ENCODE data around the gene DNER.
"Not testable (repeated sequence)": the region's sequence is repeated elsewhere in the genome, so short reads cannot be mapped to it uniquely, and the experiment has no call there.

Gene DNER

DNA sequence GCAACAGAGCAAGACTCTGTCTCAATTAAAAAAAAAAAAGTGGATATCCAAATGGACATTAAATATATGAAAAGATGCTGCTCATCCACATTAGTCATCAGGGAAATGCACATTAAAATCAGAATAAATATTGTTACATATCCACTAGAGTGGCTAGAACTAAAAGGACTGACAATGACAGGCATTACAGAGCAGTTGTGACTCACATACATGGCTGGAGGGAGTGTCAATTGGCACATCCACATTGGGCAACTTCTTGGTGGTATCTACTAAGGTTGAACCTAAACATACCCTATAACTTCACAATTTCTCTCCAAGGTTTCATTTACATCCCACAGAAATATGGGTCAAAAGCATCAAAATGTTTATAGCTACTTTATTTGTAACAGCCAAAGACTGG is 14.0 kb upstream of the DNER start:
- TF ChIP-seq, protein P1, sequence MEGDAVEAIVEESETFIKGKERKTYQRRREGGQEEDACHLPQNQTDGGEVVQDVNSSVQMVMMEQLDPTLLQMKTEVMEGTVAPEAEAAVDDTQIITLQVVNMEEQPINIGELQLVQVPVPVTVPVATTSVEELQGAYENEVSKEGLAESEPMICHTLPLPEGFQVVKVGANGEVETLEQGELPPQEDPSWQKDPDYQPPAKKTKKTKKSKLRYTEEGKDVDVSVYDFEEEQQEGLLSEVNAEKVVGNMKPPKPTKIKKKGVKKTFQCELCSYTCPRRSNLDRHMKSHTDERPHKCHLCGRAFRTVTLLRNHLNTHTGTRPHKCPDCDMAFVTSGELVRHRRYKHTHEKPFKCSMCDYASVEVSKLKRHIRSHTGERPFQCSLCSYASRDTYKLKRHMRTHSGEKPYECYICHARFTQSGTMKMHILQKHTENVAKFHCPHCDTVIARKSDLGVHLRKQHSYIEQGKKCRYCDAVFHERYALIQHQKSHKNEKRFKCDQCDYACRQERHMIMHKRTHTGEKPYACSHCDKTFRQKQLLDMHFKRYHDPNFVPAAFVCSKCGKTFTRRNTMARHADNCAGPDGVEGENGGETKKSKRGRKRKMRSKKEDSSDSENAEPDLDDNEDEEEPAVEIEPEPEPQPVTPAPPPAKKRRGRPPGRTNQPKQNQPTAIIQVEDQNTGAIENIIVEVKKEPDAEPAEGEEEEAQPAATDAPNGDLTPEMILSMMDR (IDR thresholded peaks at IDR 0.05; ENCODE audit: low read depth, low read length), result no peak
- H3K4me3 ChIP-seq (ENCODE audit: low read depth, low read length), result no peak overlapping the region

DNA sequence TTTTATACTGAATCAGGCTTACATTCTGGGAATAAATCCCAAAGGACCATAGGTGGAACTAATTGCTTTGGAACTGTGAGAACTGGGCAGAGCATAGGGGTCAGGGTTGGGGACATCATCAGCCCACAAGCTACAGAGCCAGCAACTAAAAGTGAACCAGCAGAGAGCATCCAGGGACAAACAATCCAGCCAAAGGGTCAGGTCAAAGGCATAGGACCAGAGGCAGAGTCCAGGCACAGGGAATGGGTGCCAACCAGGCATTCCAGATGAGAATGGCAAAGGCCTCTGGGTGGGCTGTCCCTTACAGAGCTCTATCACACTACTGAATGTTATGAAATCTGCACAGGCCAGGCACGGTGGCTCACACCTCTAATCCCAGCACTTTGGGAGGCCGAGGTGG is 12.3 kb upstream of the DNER start:
- no peak overlapping the region for H3K4me3 ChIP-seq (ENCODE audit: low read depth, low read length)
- TF ChIP-seq, protein P1 (IDR thresholded peaks at IDR 0.05; ENCODE audit: low read depth, low read length), result no peak

DNA sequence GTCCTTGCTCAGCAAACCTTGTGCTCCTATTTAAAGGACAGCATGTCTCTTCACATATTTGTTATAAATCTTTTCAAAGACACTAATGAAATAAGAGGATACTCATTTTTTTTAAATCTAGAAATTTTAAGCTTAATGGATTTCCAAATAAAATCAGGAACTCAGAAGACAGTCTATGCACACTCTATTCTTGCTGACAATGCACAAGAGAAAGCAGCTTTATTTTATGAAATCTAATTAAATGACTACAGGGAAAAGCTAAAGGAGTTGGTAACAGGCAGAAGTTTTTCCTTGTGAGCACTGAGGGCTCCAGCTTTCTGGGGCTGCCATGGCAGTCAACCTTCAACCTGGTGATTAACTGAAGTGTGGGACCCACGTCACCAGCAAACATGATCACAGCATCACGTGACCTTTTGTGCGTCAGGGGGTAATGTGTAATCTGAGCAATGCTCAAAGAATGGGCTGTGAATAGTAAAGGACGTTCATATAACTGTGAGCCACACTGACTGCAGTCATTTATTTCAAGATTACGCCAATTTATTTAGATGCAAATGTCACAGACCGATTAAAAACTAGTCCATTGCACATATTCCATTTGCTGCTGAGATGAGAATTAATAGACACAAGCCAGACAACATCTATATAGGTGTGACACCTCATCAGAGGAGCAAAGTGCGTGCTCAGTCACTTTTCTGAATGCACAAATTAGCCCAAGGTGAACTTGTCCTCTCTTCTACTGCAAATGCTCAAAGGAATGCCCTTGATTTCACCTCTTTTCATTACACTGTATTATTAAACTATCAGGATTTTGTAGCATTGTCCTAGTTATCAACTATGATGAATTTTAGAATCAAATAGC is 11.6 kb upstream of the DNER start:
- no peak overlapping the region for H3K4me3 ChIP-seq (ENCODE audit: low read depth, low read length)
- TF ChIP-seq, protein P1 (IDR thresholded peaks at IDR 0.05; ENCODE audit: low read depth, low read length), result no peak

DNA sequence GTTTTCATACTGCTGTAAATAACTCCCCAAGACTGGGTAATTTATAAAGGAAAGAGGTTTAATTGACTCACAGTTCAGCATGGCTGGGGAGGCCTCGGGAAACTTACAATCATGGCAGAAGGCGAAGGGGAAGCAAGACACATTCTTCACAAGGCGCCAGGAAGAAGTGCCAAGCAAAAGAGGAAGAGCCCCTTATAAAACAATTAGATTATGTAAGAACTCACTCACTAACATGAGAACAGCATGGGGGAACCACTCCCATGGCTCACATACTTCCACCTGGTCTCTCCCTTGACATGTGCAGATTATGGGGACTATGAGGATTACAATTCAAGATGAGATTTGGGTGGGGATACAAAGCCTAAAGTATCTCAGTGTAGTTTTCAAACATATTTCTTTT is 8.8 kb upstream of the DNER start:
- H3K4me3 ChIP-seq (ENCODE audit: low read depth, low read length), result not testable (repeated sequence)

DNA sequence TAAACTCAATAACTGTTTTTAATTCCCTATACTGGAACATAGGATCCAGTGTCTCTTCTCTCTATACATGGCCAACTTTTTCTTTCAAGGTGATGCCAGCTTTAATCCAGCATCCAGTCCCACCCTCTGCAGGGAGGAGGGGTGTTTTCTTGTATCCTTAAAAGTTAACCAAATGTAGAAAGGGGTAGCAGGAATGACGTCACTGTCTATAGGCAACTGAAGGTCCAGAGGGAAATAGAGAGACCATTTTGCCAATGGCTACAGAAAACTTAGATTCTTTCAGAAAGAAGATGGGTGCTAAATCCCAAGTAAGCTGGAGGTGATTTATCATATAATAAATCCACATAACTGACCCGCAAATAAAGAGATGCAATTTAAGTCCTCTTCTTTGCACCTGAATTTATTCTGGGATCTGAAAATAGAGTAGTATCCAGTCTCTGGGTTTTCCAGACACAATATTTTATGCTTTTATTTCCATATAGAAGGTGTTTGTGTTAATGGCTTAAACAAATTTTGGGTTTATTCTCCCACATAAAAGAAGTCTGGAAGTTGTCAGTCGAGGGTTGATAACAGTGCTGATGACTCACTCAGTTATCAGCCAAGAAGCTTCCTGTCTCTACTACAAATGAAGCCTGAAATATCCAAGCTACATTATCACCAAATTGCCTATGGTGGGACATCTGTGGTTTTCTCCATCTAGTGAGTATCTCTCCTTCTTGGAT is 5.7 kb upstream of the DNER start:
- TF ChIP-seq, protein P1 (IDR thresholded peaks at IDR 0.05; ENCODE audit: low read depth, low read length), result no peak
- H3K4me3 ChIP-seq (ENCODE audit: low read depth, low read length), result no peak overlapping the region

DNA sequence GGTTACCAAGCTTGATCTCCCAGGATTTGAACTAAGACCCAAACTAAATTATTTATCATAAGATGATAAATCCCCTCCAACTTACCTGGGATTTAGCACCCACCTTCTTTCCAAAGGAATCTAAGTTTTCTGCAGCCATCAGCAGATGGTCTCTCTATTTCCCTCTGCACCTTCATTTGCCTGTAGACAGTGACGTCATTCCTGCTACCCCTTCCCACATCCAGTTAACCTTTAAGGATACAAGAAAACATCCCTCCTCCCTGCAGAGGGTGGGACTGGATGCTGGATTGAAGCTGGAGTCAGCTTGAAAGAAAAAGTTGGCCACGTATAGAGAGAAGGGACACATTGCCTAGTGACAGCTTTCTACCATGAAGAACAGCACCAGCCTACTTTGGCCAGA is 3.7 kb upstream of the DNER start:
- TF ChIP-seq, protein P1 (IDR thresholded peaks at IDR 0.05; ENCODE audit: low read depth, low read length), result no peak
- H3K4me3 ChIP-seq (ENCODE audit: low read depth, low read length), result no peak overlapping the region

DNA sequence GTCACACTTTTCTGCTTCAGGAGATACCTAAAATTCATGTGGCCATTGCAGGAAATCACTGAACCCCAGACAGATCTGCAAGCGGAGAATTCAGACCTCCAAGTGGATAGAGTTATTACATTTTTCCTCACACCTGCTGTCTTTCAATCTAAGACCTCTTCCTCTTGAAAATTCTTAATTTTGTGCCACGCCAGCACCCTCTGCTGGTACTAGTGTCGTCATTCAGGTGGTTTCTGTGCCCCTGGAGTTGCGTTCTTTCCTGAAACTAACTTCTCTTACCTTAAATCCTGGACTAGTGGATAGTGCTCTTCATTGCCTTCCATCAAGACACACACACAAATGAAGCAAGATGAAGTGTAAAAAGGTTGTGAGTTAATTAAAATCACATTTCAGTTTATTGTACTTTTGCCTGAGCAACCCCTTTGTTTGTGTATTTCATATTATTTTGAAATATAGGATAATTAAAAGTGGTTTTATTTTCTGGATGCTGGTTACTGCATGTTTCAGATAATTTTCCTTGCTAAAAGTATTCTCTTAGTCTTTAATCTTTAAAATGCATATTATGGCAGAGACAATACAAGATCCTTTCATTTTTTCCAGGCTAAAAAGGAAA is 1.6 kb upstream of the DNER start:
- TF ChIP-seq, protein P1 (IDR thresholded peaks at IDR 0.05; ENCODE audit: low read depth, low read length), result no peak
- H3K4me3 ChIP-seq (ENCODE audit: low read depth, low read length), result no peak overlapping the region

Measured in WI38 (cell line).